ENCODE data around the gene ABCA4.

Gene ABCA4

GRCh38 chr1:94121411-94121821 lies 468 bp upstream of the ABCA4 start:
- no peak for DNase-seq

- no peak for DNase-seq
These were observed 412 bp downstream of the ABCA4 start for GRCh38 chr1:94120570-94120901.

DNA sequence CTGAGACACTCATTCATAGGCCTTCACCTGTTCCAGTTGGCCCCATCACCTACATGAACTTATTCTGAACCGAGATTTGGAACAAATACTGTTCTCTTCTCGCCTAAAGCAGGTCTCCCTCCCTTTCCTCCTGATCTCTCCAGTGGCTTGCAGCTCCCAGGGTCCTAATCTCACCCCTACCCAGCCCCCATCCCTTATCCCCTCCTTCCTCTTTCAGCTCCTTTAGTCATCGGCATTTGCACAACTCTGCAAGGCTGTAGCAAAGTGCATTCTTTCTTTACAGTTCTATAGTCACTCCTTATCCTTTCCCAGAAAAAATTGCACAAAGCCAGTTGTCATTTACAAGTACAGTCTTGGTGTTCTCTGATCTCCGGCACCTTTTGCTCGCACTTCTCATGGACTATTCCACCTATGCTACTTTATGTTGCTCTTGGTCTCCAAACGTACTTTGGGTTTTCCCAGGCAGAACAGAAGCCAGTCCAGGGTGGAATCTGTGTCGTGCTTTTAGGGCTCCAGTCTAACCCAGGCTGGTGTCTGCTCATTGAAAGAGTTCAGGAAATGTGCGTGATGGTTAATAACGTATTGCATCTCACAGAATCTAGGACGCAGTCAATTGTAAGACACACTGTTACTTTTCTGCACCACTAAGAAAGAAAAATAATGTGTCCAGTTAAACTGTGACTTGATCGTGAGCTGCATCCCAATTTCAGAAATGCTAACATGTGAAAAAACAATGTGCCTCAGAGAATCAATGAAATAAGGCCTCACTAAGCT lies 965 bp downstream of the ABCA4 start:
- no peak for DNase-seq

DNA sequence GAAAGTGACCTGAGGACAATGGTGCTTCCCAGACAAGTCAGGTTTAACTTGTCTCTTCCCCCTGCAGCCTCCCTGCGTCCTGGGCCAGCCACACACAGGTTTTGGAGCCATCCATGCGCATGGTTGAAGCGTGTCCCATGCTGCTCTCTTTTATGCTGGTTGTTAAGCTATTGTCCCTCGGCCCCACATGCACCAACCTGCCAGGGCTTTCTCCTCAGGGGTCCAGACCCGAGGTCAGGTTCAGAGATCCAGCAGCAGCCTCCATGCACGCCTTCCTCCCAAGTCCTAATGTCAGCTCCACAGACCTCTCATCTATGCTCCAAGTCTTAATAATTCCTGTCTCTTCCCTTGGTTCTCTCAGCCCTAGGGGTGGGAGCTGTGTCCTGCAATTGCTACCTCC lies 1.6 kb downstream of the ABCA4 start:
- no peak for DNase-seq

DNA sequence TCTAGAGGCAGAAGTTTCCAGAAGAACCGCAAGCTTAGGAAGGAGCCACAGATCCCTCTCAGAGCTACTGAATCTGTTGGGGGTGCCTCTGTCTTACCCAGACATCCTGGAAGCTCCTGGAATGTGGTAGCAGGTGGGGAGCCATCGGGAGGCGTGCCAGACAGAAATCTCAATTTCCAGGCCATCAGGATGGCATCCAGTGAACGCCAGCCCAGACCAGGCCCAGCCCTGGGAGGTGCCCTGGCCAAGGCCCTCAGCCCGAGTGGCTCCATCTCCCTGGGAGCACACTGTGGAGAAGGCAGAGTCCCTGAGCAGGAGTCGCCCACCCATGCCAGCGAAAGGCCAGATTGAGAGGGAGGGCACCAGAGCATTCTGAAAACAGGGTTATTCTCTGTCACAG lies 2.5 kb downstream of the ABCA4 start:
- no peak for DNase-seq

DNA sequence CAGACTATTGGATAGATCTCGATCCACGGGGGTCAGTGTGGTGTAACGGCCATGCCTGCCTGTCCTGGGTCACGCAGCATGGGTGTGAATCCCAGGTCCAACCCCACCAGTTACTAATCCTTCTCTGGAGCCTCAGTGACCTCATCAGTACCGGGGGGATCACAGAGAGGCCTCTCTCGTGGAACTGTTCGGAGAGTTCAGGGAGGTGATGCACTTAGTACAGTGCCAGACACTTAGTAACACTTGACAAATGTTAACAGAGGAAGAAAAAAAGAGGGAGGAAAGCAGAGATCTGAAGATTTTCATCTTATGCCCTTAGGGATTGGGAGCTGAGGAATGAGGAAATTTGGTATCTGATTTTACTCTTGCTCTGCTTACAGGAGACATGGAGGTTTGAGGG lies 2.9 kb downstream of the ABCA4 start:
- DNase-seq, result no peak

DNA sequence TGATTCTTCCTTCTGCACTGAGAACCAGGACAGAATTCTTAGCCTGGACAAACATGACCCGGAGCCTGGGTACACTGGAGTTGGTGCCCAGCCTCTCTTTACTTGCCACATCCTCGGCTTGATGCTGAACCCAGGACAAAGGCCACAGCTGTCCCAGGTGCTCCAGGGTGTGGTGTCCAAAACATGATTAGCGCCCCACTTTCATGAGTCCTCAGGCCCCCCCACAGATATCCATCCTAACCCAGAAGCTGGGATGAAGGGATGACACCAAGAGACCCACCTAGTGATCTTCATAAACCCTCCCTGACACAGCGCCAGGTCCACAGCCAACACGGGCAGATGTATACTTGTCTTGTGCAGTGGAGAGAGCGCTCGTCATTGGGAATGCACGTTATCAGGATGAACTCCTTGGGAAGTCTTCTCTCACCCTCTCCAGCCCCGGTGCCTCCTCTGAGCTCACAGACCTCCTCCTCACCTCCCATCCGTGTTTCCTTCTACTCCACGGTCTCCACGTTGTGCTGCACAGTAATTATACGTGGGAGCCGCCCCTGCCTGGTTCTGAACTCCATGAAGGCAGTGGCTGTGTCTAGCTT lies 3.6 kb downstream of the ABCA4 start:
- no peak for DNase-seq

DNA sequence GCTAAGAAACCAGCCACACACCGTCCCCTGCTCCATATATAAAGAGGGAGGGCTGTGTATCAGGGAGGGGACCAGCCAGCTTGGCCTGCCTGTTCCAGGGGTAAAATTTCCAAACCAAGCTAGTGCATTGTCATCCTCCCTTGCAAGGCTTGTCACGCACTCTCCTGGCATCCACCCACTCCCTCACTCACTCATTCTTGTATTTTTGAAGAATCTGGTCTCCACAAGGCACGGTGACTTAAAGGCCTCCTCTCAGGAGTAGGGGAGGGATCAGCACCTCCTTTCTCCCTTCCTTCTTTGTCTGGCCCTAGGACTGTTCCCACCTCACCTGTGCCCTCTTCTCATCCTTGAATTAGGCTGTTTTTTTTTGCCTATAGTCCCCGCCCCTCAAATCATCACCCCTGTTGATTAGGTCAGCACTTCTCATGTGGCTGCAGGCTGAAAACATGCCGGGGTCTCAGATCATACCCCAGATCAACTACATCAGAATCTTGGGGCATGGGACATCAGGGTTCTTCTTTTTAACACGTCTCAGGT lies 5.0 kb downstream of the ABCA4 start:
- DNase-seq, result no peak

DNA sequence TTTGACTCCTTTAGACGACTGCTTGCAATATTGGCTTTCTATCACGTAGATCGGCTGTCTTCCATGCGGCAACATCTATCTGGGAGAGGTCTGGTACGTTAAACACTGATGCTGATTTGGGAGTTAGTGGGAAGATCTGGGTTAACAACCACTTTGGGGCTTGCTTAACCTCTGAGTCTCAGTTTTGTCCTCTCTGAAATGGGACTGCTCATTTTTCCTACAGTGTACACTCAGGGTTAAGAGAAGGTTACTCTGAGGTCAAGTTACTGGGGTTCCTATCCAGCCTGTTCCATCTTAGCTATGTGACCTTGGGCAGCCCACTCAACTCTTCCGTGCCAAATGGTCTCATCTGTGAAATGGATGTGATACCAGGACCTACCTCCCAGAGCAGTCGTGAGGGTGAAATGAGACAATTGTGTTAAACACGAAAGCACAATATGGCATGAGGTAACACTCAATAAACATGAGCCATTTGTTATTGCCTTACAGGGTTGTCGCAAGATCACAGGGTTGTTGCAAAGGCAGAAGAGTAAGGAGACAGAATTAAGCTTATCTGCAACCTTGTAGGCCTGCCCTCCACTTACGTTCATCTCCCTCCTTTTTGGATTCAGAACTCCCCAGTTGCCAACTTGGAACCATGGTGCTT lies 5.6 kb downstream of the ABCA4 start:
- no peak for DNase-seq

GRCh38 chr1:94113589-94114226 lies 7.2 kb downstream of the ABCA4 start:
- no peak for DNase-seq

- no peak for DNase-seq
These were observed 9.1 kb downstream of the ABCA4 start for GRCh38 chr1:94111879-94112278.

DNA sequence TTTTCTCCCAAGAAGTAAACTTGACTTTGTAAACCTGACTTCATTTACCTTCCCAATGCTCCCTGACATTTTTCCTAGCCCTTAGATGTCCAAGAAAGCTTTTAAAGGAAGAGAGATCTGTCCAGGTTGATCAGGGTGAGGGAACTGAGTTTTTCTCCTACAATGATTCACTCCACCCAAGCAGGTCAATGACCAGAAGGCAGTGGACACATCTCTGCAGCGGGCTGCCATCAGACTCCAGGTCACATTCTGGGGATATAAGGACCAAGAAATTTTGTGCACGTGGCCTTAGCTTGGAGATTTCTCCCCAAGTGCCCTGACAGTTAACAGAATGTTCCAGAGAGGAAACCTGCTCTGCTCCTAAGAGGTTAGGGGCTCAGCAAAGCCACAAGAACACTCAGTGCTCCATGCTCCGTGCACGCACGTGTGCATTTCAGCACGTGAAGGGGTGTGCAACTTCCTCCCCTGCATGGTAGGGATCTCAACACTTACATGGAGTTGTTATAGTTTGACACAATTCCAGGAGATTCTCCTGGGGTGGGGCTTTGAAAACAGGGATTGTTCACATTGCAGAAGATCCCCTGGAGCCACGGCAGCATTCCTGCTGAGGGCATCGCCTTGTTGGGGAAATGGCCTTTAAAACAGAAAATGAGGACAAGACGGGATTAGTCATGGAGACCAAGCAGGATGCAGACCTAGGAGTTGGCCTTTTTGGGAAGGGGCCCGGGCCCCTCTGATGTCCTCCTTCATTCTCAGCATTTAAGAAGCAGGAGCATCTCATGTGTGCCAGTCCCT lies 9.8 kb downstream of the ABCA4 start:
- DNase-seq, result no peak

GRCh38 chr1:94110021-94110761 lies 10.8 kb downstream of the ABCA4 start:
- DNase-seq, result no peak

- no peak for DNase-seq
These were observed 11.5 kb downstream of the ABCA4 start for GRCh38 chr1:94109478-94109877.

GRCh38 chr1:94107141-94107540 lies 13.8 kb downstream of the ABCA4 start:
- DNase-seq, result no peak

GRCh38 chr1:94106716-94107115 lies 14.2 kb downstream of the ABCA4 start:
- no peak for DNase-seq

DNA sequence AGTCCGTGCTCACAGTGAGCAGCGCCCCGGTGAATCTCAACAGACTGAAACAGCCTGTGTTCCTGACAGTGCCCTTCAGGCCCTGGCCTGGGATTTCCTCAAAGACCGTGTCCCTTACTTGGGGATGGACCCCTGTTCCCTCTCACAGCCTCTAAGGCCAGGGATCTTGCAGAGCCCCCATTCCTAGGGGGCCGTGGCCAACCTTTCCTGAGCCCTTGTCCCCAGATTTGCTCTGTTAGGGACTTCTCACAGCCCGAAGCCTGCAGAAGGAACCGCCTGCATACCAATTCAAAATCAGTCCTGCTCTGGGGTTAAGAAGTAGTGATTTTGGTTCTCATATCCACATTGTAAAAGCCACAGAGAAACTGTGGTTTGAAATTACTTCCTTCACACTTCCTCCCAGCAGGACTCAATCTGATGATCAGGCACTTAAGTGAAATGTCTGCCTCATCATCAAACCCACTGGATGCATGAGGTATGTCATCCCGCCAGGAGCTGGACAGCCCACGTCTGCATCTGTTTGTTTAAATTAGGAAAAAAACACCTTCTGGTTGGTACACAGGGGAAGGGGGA lies 14.9 kb downstream of the ABCA4 start:
- no peak for DNase-seq

- no peak for DNase-seq
These were observed 15.4 kb downstream of the ABCA4 start for GRCh38 chr1:94105581-94105952.

DNA sequence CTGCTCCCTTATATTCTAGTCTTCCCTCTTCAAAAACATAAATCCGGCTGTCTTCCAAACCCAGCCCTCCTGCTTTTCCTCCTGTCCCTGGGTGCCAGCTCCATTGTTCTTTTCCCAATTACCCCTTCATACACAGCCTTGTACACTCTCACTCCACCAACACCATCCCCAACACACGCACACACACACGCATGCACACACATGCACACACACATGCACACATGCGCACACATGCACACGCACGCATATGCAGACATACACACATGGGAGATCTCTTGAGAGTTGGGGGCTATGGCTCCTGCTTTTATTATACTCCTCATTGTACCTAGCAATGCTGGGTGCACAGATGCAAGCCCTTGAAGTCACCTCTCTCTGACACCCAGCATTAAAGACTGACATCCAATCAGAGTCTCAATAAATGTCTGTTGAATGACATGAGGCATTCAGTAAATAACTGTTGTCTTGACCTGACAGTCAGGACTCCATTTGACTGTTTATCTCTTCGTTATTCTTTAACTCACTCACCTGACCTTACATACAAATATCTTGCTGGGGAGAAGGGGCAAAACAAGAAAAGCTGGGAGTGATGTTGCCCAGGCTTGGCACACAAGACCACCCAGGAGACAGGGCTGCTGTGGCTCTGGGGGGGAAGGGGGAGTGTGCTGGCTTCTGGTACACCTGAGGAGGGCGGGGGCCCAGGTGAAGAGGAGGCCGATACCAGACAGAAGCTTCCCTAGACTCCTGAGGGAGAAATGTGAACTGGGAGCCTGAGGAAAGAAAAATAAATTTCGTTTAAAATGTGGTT lies 16.0 kb downstream of the ABCA4 start:
- no peak for DNase-seq

- DNase-seq, result no peak
These were observed 16.7 kb downstream of the ABCA4 start for GRCh38 chr1:94104127-94104684.

GRCh38 chr1:94103608-94104007 lies 17.3 kb downstream of the ABCA4 start:
- no peak for DNase-seq
